A204.1 (cell line): Measurements from ENCODE around the gene POLE.
"Not testable (repeated sequence)": the region's sequence is repeated elsewhere in the genome, so short reads cannot be mapped to it uniquely, and the experiment has no call there.

ENCODE experiments used
- FAIRE-seq: peaks from 2 replicates; lab custom pipeline; 2012; peaks lifted over from hg19 to GRCh38; lab: Jason Lieb, UNC

POLE gene

GRCh38 chr12:132717531-132718387, 30.6 kb upstream of the POLE start:
- no peak for FAIRE-seq

- FAIRE-seq, result no peak
Measured at GRCh38 chr12:132717011-132717410, 29.9 kb upstream of the POLE start.

- FAIRE-seq, result no peak
Measured at GRCh38 chr12:132716356-132716755, 29.2 kb upstream of the POLE start.

GRCh38 chr12:132715874-132716273, 28.7 kb upstream of the POLE start:
- FAIRE-seq, result no peak

- no peak for FAIRE-seq
Measured at GRCh38 chr12:132713123-132713522, 26.0 kb upstream of the POLE start.

- FAIRE-seq, result no peak
Measured at GRCh38 chr12:132711080-132711843, 24.1 kb upstream of the POLE start.

- no peak for FAIRE-seq
Measured at GRCh38 chr12:132710405-132711079, 23.4 kb upstream of the POLE start, which contains the start of gene PGAM5. Gene PGAM5 (plus strand): TSS chr12:132710842. CDS start chr12:132710877, 35 bp downstream.

- FAIRE-seq, result no peak
Measured at GRCh38 chr12:132710043-132710404, 22.9 kb upstream of the POLE start.

GRCh38 chr12:132708150-132708549, 21.0 kb upstream of the POLE start:
- no peak for FAIRE-seq

- no peak for FAIRE-seq
Measured at GRCh38 chr12:132707241-132707640, 20.1 kb upstream of the POLE start.

- no peak for FAIRE-seq
Measured at GRCh38 chr12:132703641-132704040, 16.5 kb upstream of the POLE start.

GRCh38 chr12:132702640-132703039, 15.5 kb upstream of the POLE start:
- FAIRE-seq, result no peak

- no peak for FAIRE-seq
Measured at GRCh38 chr12:132700212-132700822, 13.2 kb upstream of the POLE start.

- no peak for FAIRE-seq
Measured at GRCh38 chr12:132698341-132698740, 11.2 kb upstream of the POLE start.

GRCh38 chr12:132695431-132695830, 8.3 kb upstream of the POLE start:
- FAIRE-seq, result no peak

GRCh38 chr12:132694888-132695287, 7.7 kb upstream of the POLE start:
- not testable (repeated sequence) for FAIRE-seq

- not testable (repeated sequence) for FAIRE-seq
Measured at GRCh38 chr12:132692030-132692429, 4.9 kb upstream of the POLE start.

GRCh38 chr12:132690112-132690511, 3.0 kb upstream of the POLE start:
- no peak for FAIRE-seq

GRCh38 chr12:132689227-132689626, 2.1 kb upstream of the POLE start:
- FAIRE-seq, result no peak

- no peak for FAIRE-seq
Measured at GRCh38 chr12:132686825-132687210, 324 bp downstream of the POLE start.

GRCh38 chr12:132685400-132685799, 1.7 kb downstream of the POLE start:
- FAIRE-seq, result no peak

- no peak for FAIRE-seq
Measured at GRCh38 chr12:132677492-132677891, 9.7 kb downstream of the POLE start.
